Measurements from ENCODE around the gene ZNF17.
"Not testable (repeated sequence)": the region's sequence is repeated elsewhere in the genome, so short reads cannot be mapped to it uniquely, and the experiment has no call there.

The ZNF17 gene

DNA sequence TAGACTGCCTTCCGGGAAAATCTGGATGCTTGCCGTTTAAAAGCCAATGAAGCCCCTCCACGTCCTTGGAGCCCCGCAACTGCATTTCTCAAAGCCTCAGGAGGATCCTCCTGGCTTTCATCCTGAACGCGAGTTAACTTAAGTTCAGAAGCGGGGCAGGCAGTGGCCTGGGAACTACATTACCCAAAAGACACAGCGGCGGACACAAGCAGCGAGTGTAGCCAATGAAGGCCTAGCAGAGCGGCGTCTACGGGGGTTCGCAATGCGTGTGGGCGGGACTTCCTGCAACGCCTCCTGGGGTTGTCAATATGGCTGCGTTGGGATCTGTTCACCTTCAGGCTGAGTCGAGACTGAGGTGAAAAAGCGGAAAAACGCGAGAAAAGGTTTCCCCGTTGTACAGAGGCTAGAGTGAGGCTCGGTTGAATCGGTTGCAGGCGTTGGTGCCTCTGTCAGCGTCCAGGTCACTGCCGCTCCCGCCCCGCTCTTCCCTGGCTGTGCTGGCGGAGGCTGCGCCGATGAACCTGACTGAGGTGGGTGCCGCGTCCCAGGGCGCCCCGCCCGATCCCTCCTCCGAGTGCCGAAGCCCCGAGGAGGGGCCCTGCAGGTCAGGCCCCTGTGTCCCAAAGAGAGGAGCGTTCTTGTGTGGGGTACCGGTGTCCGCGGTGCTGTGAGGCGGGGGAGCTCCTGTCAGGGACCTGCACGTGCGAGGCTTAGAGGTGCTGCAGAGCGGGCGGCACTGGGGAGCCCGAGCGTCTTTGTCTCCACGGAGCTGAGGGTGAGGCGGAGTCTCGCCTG is at the start of gene ZNF17:
Gene ZNF17 (plus strand): TSS at position 285 of the 795 bp plus-strand sequence. CDS start 2,455 bp downstream, outside the sequence.
- DNase-seq (ENCODE audit: low read depth): peak; percentile 98

GRCh38 chr19:57362419-57362818 is 48.5 kb upstream of the ZNF17 start:
- no peak for DNase-seq (ENCODE audit: low read depth)

DNA sequence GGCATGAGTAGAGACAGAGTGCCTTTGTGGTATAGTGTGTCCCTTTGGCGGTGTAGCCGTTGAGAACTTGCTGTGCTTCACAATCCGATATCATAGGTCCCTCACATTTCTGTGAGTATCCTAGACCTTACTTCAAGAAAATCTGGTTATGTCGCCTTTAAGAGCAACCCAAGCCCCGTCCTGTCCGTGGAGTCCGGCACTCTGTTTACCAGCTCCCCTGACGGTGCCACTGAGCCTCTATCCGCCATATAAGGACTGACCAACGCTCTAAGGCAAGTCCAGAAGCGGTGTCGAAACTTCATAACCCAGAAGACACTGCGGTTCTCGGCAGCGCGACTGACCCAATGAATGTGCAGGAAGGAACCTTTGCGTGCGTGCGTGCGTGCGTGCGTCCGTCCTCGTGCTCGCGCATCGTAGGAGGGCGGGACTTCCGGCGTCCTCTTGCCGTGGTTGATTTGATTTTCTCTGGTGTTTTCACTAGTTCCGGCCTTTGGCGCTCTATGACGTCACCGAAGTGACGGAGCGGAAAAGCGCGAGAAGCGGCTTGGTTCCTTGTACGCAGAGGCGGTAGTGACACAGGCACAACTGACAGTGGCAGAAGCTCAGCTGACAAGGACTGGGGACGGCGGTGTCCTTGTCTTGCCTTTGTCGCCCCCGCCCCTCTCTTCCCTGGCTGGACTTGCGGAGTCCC is 47.8 kb upstream of the ZNF17 start, which contains the start of the genes TRAPPC2B and ZNF547:
Gene TRAPPC2B (plus strand): TSS at position 555 of the 691 bp plus-strand sequence. CDS start 1,283 bp downstream, outside the sequence.
Gene ZNF547 (plus strand): TSS at position 555 of the 691 bp plus-strand sequence. CDS start 5,005 bp downstream, outside the sequence.
- DNase-seq (ENCODE audit: low read depth): peak; percentile 100

DNA sequence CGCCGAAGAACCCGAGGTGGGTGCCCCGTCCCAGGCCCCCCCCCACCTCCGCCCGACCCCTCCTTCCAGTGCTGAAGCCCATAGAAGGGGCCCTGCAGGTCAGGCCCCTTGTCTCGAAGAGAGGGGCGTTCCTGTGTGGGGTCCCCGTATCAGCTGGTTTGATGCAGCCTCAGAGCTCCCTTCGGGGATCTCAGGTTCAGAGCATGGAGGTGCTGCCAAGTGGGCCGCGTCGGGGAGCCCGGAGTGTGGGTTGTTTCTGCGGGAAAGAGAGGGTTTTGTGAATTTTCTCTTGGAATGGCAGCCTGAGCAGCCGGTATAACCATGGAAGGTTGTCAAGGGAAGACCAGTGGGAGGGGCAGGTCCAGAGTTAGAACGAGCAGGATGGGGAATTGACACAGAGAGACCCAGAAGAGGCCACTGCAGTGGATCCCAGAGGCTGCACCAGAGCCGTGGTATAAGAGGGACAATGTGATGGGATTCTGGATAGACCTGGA is 47.2 kb upstream of the ZNF17 start:
- DNase-seq (ENCODE audit: low read depth): peak; percentile 16

DNA sequence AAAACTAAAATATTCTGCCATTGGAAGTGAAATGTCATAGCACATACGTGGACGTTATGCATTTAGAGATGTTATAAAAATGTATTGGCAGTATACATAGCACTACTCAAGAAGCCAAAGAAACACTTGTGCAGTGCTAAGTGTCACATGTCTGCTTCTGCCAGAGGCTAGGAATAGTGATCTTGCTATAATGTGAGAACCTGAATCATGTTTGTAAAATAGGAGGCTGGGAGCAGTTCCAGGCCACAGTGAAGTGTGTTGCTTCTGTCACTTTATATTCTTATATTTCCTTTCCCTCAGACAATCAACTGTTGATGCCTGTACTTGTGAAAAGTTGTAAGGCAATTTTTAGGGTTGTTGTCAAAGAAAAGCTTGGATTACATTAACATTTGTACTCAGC is 44.2 kb upstream of the ZNF17 start:
- no peak for DNase-seq (ENCODE audit: low read depth)

DNA sequence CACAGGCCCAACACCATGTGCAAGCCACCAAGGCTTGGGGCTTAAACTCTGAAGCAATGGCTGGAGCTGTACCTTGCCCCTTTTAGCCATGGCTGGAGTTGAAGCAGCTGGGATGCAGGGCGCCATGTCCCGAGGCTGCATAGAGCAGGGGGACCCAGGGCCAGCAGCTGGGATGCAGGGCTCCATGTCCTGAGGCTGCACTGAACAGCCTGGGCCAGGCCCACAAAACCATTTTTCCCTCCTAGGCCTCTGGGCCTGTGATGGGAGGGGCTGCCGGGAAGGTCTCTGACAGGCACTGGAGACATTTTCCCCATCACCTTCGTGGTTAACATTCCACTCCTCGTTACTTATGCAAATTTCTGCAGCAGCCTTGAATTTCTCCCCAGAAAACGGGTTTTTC is 36.8 kb upstream of the ZNF17 start:
- DNase-seq (ENCODE audit: low read depth): no peak

DNA sequence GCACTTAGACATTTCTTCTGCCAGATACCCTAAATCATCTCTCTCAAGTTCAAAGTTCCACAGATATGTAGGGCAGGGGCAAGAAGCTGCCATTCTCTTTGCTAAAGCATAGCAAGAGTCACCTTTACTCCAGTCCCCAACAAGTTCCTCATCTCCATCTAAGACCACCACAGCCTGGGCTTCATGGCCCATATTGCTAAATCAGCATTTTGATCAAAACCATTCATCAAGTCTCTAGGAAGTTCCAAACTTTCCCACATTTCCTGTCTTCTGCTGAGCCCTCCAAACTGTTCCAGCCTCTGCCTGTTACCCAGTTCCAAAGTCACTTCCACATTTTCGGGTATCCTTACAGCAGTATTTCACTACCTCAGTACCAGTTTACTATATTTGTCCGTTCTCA is 36.3 kb upstream of the ZNF17 start:
- not testable (repeated sequence) for DNase-seq (ENCODE audit: low read depth)

- no peak for DNase-seq (ENCODE audit: low read depth)
Observed at GRCh38 chr19:57376151-57376550, 34.8 kb upstream of the ZNF17 start.

DNA sequence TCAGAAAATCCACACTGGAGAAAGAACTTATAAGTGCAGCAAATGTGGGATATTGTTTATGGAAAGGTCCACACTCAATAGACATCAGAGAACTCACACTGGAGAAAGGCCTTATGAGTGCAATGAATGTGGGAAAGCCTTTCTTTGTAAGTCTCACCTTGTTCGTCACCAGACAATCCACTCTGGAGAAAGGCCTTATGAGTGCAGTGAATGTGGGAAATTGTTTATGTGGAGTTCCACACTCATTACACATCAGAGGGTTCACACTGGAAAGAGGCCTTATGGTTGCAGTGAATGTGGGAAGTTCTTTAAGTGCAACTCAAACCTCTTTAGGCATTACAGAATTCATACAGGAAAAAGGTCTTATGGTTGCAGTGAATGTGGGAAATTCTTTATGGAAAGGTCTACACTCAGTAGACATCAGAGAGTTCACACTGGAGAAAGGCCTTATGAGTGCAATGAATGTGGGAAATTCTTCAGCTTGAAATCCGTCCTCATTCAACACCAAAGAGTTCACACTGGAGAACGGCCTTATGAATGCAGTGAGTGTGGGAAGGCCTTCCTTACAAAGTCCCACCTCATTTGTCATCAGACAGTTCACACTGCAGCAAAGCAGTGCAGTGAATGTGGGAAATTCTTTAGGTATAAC is 33.3 kb upstream of the ZNF17 start:
- no peak for DNase-seq (ENCODE audit: low read depth)

DNA sequence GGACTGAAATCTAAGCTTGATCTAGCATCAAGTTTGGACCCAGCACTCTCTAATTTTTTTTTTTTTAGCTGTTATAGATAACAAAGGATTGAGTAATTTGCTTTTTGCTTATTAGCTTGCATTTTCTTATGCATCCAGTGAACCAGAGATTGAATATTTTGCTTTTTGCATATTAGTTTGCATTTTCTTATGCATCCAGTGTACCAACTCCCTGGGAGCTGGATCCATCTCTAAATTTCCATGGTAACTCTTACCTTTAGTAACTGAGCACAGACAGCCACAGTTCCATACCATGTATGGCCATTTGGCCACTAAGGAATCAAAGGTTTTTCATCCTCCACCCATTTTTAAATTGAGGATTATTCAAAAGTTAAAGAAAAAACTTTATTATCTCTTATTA is 30.0 kb upstream of the ZNF17 start:
- no peak for DNase-seq (ENCODE audit: low read depth)

DNA sequence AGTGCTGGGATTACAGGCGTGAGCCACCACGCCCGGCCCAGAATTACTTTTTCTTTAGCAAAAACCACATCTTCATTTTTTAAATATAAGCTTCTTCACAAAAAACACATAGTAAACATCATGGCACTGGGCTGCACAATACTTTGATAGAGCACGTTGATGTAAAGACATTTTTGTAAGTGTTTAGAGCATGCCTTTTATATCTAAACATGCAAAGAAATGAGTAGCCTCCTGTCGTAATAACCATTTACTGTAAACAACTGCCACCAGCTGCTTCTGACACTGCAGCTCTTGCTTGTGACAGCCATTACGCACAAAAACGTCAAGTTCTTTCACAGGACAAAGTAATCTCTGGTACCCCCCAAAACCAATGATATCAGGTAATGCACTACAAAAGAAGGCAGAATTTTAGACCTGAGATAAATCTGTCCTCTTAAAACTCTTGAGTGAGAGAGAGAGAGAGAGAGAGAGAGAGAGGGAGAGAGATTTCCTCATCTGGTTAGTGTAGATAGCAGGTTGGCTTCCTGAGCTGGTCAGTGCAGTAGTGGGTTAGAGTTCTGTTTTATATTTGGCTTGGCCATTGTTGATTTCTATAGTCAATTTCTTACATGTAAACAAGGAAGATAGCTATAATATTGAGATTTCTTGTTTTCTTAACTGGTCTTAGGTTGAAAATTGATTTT is 28.0 kb upstream of the ZNF17 start:
- no peak for DNase-seq (ENCODE audit: low read depth)

DNA sequence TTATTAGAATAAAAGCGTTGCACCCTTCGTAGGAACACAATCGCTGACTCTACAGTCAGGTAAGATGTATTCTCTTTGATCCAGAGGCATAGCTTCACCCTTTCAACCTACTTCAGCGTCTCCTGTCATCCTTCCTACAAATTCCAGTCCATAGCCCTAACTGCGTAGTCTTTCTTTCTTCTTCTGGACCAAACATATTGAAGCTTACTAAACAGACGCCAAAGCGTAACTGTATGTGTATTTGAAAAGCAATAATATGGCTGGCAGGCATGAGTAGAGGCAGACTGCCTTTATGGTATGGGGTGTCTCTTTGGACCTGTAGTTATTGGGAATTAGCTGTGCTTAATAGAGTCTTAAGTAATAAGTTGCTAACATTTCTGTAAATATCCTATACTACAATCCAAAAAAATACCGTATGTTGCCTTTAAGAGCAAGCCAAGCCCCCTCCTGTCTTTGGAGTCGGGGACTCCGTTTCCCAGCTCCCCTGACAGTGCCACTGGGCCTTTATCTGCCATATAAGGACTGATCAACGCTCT is 21.7 kb upstream of the ZNF17 start:
- DNase-seq (ENCODE audit: low read depth): no peak

DNA sequence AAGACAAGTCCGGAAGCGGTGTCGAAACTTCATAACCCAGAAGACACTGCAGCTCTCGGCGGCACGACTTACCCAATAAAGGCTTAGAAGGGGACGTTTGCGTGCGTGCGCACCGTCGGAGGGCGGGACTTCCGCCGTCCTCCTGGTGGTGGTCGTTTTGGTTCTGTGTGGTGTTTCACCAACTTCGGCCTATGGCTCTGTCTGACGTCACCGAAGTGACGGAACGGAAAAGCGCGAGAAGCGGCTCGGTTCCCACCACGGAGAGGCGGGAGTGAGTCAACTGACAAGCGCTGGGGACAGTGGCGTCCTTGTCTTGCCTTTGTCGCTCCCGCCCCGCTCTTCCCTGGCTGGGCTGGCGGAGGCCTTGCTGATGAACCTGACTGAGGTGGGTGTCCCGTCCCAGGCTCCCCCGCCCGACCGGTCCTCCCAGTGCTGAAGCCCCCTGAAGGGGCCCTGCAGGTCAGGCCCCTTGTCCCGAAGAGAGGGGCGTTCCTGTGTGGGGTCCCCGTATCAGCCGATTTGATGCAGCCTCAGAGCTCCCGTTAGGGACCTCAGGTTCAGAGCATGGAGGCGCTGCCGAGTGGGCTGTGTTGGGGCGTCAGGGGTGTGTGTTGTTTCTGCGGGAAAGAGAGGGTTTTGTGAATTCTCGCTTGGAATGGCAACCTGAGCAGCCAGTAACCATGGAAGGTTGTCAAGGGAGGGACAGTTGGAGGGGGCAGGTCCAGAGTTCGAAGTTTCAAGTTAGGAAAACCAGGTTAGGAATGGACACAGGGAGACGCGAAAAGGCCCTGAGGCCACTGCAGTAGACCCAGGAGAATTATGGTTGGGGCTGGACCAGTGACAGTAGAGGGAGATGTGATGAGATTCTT is 21.0 kb upstream of the ZNF17 start, which contains the start of gene ZNF548:
Gene ZNF548 (plus strand): TSS at position 125 of the 869 bp plus-strand sequence. CDS start 246 bp downstream, at position 371.
- peak; percentile 99 for DNase-seq (ENCODE audit: low read depth)

GRCh38 chr19:57395710-57396109 is 15.3 kb upstream of the ZNF17 start:
- DNase-seq (ENCODE audit: low read depth): no peak

DNA sequence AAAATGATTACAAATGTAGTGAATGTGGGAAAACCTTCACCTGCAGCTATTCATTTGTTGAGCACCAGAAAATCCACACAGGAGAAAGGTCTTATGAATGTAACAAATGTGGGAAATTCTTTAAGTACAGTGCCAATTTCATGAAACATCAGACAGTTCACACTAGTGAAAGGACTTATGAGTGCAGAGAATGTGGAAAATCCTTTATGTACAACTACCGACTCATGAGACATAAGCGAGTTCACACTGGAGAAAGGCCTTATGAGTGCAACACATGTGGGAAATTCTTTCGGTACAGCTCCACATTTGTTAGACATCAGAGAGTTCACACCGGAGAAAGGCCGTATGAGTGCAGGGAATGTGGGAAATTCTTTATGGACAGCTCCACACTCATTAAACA is 12.1 kb upstream of the ZNF17 start:
- no peak for DNase-seq (ENCODE audit: low read depth)

DNA sequence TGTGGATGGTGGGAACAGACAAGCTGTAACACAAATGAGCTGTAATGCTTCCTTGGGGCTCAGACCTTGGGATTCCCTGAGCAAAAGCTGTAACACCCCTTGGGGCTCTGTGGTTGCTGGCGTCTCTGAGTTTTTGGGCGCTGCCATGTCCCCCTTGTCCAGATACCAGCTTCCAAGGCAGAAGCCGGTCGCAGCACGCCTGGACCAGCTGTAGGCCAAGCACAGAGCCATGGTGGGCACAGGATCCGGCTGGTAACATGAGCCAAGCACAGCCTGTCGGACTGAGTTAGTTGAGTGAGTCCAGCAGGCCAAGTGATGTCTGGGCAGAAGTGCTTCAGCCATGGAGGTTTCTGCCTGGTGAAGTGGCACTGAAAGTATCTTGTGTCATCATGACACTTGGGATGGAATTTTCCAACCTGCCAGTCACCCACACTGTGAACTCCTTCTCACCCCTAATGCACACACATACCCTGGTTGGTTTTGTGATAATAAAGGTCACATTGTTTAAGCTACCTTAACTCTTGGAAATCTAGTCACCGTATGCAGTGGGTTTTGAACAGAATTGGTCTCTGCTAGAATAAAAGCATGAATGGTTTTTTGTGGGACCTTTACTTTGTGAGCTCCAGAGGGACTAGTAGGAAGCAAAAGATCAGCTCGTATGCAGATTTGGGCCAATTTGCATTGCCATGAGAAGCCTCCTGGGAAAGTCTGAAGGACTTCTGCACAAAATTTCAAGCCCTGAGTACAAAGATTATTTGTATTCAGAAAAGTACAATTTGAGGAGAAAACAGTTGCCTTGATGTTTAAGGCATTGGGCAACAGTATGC is 7.0 kb upstream of the ZNF17 start:
- DNase-seq (ENCODE audit: low read depth): no peak

DNA sequence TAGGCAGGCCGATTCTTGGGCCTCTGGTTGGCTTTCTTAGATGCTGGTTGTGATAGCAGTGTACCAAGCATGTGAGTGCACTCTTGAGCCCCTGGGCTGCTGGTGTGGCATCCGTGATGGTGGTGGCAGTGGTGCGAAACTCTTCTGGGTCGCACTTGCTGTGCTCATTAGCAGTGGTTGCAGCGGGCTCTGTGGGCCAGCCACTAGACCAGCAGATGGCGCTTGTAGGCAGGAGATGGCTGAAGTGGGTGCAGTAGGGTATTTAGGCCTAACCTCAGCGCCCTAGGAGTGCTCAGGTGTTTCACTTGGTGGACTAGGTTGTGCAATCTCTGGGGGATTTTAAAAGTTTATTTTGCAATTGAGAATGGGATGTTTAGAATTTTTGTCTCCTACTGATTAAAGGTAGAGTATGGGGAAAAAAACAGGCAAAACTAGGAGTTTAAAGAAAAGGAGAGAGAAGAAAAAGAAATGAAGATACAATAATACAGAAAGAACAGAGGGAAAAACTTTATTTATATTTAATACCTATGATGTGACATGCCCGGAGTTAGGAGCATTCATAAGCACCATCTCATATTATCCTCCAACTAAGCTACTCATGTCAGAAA is 4.3 kb upstream of the ZNF17 start:
- peak; percentile 53 for DNase-seq (ENCODE audit: low read depth)

GRCh38 chr19:57419439-57419838 is 8.5 kb downstream of the ZNF17 start:
- DNase-seq (ENCODE audit: low read depth): no peak

DNA sequence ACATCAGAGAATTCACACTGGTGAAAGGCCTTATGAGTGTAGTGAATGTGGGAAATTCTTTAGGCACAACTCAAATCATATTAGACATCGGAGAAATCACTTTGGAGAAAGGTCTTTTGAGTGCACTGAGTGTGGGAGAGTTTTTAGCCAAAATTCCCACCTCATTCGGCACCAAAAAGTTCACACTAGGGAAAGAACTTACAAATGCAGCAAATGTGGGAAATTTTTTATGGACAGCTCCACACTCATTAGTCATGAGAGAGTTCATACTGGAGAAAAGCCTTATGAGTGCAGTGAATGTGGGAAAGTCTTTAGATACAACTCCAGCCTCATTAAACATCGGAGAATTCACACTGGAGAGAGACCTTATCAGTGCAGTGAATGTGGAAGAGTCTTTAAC is 10.1 kb downstream of the ZNF17 start:
- DNase-seq (ENCODE audit: low read depth): no peak

Measured in iris pigment epithelial cell (primary cell).